Jurkat, Clone E6-1 (cell line): Measurements from ENCODE around the gene PSENEN. TPM values are rescaled to one million over a fixed set of nuclear protein-coding genes. Genes with fewer than 3 reads are reported as not detected.
A peak's percentile ranks its signal among the peaks of the same experiment; 100 is the strongest.

Experiments used
- DNase-seq: peaks from one replicate; pipeline ENCODE4 v3.0.0-alpha.2; 2011; ENCODE audit warnings: low read depth, low spot score
- H3K4me3 ChIP-seq: 2 replicates; pipeline ENCODE4 v1.5.1; 2011; ENCODE audit warnings: mild to moderate bottlenecking, low read length, control low read depth, moderate library complexity
- polyA plus RNA-seq: library from polyadenylated mRNA; unstranded; fragments of >200 nt; gene quantifications from one replicate; pipeline ENCODE4 v1.2.1, GENCODE V29; 2012; ENCODE audit warnings: missing spikeins; ENCODE audit not compliant: insufficient read length, insufficient read depth

PSENEN gene
- polyA plus RNA-seq: 76.0 TPM

- peak; percentile 99 for DNase-seq
- peak within 1 kb of the TSS; percentile 86 for H3K4me3 ChIP-seq
These were observed at the start of gene PSENEN, which contains the start of gene U2AF1L4 for GRCh38 chr19:35745328-35746086. Gene PSENEN (plus strand): TSS chr19:35745651. CDS start chr19:35745931, 280 bp downstream. Gene U2AF1L4 (minus strand): TSS chr19:35745418. CDS start chr19:35745391, 27 bp downstream.

- no peak for DNase-seq
- no peak overlapping the region for H3K4me3 ChIP-seq
These were observed 49.5 kb upstream of the PSENEN start for GRCh38 chr19:35695895-35696422.

- no peak overlapping the region for H3K4me3 ChIP-seq
- DNase-seq: no peak
These were observed 48.6 kb upstream of the PSENEN start for GRCh38 chr19:35696835-35697234.

GRCh38 chr19:35702223-35703012 is 43.0 kb upstream of the PSENEN start:
- peak overlapping the region; percentile 75 for H3K4me3 ChIP-seq
- DNase-seq: peak; percentile 99

GRCh38 chr19:35703343-35703742 is 42.1 kb upstream of the PSENEN start:
- DNase-seq: no peak
- no peak overlapping the region for H3K4me3 ChIP-seq

GRCh38 chr19:35704218-35704617 is 41.2 kb upstream of the PSENEN start, which contains the start of gene ZBTB32:
Gene ZBTB32 (plus strand): TSS chr19:35704558. CDS start chr19:35714627, 10,069 bp downstream.
- no peak within 1 kb of the TSS for H3K4me3 ChIP-seq
- no peak for DNase-seq

- H3K4me3 ChIP-seq: no peak overlapping the region
These were observed 37.1 kb upstream of the PSENEN start for GRCh38 chr19:35708391-35708790.

GRCh38 chr19:35710784-35711723 is 34.4 kb upstream of the PSENEN start:
- no peak for DNase-seq
- H3K4me3 ChIP-seq: no peak overlapping the region

More at GRCh38 chr19:35708391-35708790, 37.1 kb upstream of the PSENEN start:
- no peak for DNase-seq

- H3K4me3 ChIP-seq: no peak overlapping the region
- no peak for DNase-seq
These were observed 32.6 kb upstream of the PSENEN start for GRCh38 chr19:35712567-35713505.

- H3K4me3 ChIP-seq: no peak overlapping the region
- no peak for DNase-seq
These were observed 32.0 kb upstream of the PSENEN start for GRCh38 chr19:35713506-35713850.

GRCh38 chr19:35713904-35714495 is 31.5 kb upstream of the PSENEN start:
- DNase-seq: no peak
- H3K4me3 ChIP-seq: no peak overlapping the region

GRCh38 chr19:35714601-35715354 is 30.7 kb upstream of the PSENEN start:
- DNase-seq: no peak
- H3K4me3 ChIP-seq: no peak overlapping the region

GRCh38 chr19:35715355-35715809 is 30.1 kb upstream of the PSENEN start:
- no peak overlapping the region for H3K4me3 ChIP-seq
- no peak for DNase-seq

GRCh38 chr19:35715981-35716800 is 29.3 kb upstream of the PSENEN start:
- peak overlapping the region; percentile 81 for H3K4me3 ChIP-seq
- no peak for DNase-seq

GRCh38 chr19:35716801-35717664 is 28.4 kb upstream of the PSENEN start:
- DNase-seq: peak; percentile 95

More at GRCh38 chr19:35716801-35717664, 28.4 kb upstream of the PSENEN start:
- H3K4me3 ChIP-seq: peak overlapping the region; percentile 81
